GM12874 (cell line): ENCODE results near the gene PRKCB.
A peak's percentile ranks its signal among the peaks of the same experiment; 100 is the strongest.

Experiments
- TF ChIP-seq, protein P1 (sequence below): IDR thresholded peaks from 2 replicates; pipeline ENCODE4 v1.5.1; 2011; ENCODE audit warnings: low read depth, mild to moderate bottlenecking, control low read depth, low read length, moderate library complexity; ENCODE audit not compliant: insufficient read depth

PRKCB gene

DNA sequence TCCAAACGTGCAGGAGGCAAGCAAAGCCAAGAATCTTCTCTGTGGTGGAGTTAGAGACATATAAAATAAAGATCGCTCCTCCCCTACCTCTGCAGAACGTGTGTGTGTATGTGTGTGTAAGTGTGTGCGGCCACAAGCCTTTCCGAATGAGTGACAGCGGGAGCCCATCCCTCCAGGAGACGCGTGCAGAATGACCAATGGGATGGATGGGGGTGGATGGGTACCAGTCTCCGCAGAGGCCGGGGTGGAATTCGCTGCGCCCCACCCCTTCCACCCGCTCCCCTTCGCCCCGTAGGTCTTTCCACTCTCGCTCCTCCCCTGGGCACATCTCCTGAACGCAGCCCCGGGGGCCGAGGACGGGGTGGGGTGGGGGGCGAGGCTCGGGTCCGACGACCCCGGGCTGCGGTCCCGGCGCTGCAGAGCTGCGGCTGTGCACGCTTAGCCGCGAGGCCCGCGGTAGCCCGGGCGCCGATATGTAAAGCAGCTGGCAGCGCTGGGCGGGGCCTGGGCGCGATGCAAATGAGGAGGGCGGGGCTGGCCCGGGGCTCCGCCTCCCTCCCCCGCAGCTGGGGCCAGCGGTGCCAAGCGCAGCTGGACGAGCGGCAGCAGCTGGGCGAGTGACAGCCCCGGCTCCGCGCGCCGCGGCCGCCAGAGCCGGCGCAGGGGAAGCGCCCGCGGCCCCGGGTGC, at the start of gene PRKCB:
TSS of gene PRKCB (plus strand) at position 594 of the 688 bp plus-strand sequence.
- TF ChIP-seq, protein P1, sequence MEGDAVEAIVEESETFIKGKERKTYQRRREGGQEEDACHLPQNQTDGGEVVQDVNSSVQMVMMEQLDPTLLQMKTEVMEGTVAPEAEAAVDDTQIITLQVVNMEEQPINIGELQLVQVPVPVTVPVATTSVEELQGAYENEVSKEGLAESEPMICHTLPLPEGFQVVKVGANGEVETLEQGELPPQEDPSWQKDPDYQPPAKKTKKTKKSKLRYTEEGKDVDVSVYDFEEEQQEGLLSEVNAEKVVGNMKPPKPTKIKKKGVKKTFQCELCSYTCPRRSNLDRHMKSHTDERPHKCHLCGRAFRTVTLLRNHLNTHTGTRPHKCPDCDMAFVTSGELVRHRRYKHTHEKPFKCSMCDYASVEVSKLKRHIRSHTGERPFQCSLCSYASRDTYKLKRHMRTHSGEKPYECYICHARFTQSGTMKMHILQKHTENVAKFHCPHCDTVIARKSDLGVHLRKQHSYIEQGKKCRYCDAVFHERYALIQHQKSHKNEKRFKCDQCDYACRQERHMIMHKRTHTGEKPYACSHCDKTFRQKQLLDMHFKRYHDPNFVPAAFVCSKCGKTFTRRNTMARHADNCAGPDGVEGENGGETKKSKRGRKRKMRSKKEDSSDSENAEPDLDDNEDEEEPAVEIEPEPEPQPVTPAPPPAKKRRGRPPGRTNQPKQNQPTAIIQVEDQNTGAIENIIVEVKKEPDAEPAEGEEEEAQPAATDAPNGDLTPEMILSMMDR: no peak

DNA sequence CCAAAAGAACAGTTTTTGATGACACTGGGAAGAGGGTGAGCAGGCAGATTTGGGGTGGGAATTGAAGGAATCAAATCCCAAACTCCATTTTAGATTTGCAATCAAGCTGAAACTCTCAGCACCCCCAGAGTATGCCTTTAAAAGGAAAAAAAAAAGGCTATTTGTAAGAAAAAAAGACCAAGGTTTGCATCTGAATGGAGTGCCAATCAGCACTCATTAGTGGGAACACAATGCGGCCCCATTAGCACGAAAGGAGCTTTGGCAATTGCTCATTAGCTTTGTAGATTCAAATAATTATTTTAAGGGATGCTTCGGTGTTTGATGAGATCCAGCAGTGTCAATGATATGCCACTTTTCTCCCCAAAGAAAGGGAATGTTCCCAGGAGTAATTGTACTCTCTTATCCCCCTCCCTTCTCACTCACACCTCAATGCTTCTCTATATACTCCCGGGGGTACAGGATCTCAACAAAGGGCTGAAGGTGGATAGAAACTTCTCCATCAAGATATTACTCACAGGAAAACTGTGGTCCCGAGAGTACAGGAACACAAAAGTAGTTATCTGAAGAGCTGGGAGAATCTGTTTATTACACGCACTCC, 48.7 kb upstream of the PRKCB start:
- TF ChIP-seq, protein P1: no peak

DNA sequence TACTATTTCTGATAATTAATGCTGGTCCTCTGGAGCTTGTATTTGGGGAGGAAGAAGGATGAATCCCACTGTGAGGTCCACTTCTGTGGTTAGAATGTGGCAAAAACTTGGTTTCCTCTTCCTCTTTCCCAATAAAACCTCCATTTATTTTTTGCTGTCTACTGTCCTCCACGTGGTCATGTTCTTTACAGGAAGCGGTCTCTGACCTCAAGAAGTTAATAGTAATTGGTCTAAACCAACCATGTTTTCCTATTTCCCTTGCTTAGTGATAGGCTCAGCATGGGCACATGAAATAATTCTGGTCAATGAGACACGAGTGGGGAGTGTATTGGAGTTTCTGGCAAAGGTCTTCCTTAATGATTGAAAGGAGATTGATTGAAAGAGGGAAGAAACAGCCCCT, 47.1 kb upstream of the PRKCB start:
- TF ChIP-seq, protein P1: no peak

DNA sequence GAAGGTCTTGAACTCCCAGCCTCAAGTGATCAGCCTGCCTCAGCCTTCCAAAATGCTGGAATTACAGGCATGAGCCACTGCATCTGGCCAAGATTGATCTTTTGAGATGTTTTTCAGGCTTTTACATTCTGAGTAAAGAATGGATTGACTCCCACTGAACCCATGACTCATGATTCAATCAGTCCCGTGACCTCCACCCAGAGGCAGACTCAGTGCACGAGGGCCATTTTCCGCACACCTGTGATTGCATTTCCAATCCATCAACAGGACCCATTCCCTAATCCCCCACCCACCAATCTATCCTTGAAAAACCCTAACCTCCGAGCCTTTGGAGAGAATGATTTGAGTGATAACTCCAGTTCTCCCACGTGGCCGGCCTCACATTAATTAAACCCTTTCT, 40.4 kb upstream of the PRKCB start:
- TF ChIP-seq, protein P1: no peak

DNA sequence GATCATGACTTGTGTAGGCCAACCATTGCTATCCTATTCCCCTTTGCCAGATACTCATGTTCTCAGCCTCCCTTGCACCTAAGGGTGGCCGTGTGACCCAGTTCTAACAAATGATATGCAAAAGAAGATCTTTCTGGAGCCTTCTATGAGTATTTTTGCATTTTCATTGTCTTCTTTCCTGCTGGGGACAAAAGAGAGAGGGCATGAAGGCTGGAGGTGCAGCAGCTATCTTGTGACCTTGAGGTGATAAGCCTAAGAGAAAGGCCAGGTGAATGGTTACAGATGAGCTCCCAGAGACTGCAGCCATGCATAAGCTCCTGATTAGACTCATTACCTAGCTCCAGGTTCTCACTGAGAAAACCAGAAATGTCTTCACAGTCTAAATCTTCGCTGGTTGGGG, 38.8 kb upstream of the PRKCB start:
- TF ChIP-seq, protein P1: no peak

DNA sequence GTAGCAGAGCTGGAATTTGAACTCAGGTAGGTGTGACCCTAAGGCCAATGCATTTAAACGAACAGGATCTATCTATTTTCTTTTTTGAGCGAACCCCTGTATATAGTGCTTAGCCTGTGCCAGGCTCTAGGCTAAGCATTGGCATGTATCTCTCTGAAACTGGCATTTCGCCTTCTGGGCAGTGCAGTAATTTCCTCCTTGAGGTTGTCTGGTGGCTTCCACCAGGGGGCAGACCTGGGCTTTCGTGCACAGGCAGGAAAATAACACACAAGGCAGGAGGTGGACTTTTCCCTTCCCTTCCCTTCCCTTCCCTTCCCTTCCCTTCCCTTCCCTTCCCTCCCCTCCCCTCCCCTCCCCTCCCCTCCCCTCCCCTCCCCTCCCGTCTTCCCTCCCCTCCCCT, 34.4 kb upstream of the PRKCB start:
- TF ChIP-seq, protein P1: peak; percentile 74

DNA sequence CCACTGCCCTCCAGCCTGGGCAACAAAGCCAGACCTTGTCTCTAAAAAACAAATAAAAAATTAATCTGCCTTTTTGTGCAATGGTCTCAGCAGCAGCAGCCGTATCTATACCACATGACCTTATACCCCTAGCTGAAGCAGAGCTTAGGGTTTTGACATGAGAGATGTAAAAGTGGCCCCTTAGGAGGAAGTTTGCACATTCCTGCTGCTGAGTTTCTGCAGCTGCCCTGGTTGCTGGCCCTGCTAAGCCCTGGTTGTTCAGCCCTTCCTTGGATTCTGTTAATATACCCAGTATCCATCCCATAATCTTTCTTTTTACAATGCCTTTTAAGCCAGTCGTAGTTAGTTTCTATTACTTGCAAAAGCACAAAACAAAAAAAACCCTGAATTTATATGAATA, 33.0 kb upstream of the PRKCB start:
- TF ChIP-seq, protein P1: no peak
